Parathyroid adenoma (tissue), 2 donors: Measurements from ENCODE around the gene DLGAP1.

Experiments
- H2AFZ ChIP-seq: fragments of 300-600 bp; sonication (generic); one replicate; pipeline ENCODE4 v1.7.0; 2017; ENCODE audit warnings: antibody characterized with exemption, mild to moderate bottlenecking
- H3K27ac ChIP-seq: fragments of 300-600 bp; sonication (generic); one replicate; pipeline ENCODE4 v1.7.0; 2017
- H3K27me3 ChIP-seq: fragments of 300-600 bp; sonication (generic); one replicate; pipeline ENCODE4 v1.7.0; 2017; ENCODE audit warnings: low read length; ENCODE audit not compliant: control insufficient read depth, insufficient read depth
- H3K36me3 ChIP-seq: fragments of 300-600 bp; sonication (generic); one replicate; pipeline ENCODE4 v1.7.0; 2017; ENCODE audit warnings: low read length; ENCODE audit not compliant: control insufficient read depth, insufficient read depth
- H3K4me1 ChIP-seq: fragments of 300-600 bp; sonication (generic); one replicate; pipeline ENCODE4 v1.7.0; 2017; ENCODE audit warnings: control low read depth
- H3K4me2 ChIP-seq: fragments of 300-600 bp; sonication (generic); one replicate; pipeline ENCODE4 v1.7.0; 2017; ENCODE audit warnings: low read length
- H3K4me3 ChIP-seq: fragments of 300-600 bp; sonication (generic); one replicate; pipeline ENCODE4 v1.7.0; 2017; ENCODE audit warnings: low read depth, low read length
- H3K79me2 ChIP-seq: fragments of 300-600 bp; sonication (generic); one replicate; pipeline ENCODE4 v1.7.0; 2017; ENCODE audit warnings: control low read depth
- H3K9ac ChIP-seq: fragments of 300-600 bp; sonication (generic); one replicate; pipeline ENCODE4 v1.7.0; 2017; ENCODE audit warnings: mild to moderate bottlenecking
- H3K9me3 ChIP-seq: fragments of 300-600 bp; sonication (generic); one replicate; pipeline ENCODE4 v1.7.0; 2017; ENCODE audit warnings: low read length; ENCODE audit not compliant: control insufficient read depth
- TF ChIP-seq, protein P1 (sequence below): fragments of 300-600 bp; sonication (generic); IDR thresholded peaks from one replicate; pipeline ENCODE4 v1.7.0; 2017; ENCODE audit warnings: antibody characterized with exemption, mild to moderate bottlenecking
- donor health status: primary hyperparathyroidism.

The DLGAP1 gene

DNA sequence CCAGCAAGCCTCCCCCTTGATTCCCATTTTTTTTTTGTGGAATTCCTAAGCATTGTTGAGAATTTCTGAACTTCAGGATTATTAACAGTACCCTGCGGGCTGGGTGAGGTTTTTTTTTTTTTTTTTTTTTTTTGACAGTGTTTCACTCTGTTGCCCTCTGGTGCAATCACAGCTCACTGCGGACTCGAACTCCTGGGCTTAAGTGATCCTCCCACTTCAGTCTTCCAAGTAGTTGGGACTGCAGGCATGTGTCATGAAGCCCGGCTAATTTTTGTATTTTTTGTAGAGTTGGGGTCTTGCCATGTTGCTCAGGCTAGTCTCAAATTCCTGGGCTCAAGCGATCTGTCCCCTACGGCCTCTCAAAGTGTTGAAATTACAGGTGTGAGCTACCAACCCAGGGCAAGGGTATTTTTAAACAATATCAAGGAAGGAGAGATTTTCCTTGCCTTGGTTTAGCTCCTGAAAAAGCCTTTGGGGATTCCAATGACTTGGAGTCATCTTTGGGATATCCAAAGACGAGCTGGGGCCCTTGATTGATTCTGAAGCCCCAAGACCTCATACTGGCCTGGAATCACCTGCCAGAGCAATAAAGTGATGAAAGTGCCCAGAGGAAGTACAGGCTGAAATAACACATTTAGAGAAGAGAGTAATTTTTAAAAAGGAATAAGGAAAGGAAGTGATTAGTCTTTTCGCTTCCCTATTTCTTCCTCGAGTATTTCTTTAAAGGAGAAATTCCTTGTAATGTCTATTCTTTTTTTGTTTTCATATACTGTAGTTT lies 764.9 kb downstream of the DLGAP1 start:
- H3K4me3 ChIP-seq: no peak overlapping the region
- no peaks in the 10 kb centered on the region for H3K27me3 ChIP-seq
- H3K9me3 ChIP-seq: no peaks in the 10 kb centered on the region
- no peaks in the 10 kb centered on the region for H3K79me2 ChIP-seq
- no peak overlapping the region for H3K4me2 ChIP-seq
- H2AFZ ChIP-seq: no peak overlapping the region
- no peaks in the 10 kb centered on the region for H3K4me1 ChIP-seq
- H3K27ac ChIP-seq: no peak overlapping the region
- TF ChIP-seq, protein P1, sequence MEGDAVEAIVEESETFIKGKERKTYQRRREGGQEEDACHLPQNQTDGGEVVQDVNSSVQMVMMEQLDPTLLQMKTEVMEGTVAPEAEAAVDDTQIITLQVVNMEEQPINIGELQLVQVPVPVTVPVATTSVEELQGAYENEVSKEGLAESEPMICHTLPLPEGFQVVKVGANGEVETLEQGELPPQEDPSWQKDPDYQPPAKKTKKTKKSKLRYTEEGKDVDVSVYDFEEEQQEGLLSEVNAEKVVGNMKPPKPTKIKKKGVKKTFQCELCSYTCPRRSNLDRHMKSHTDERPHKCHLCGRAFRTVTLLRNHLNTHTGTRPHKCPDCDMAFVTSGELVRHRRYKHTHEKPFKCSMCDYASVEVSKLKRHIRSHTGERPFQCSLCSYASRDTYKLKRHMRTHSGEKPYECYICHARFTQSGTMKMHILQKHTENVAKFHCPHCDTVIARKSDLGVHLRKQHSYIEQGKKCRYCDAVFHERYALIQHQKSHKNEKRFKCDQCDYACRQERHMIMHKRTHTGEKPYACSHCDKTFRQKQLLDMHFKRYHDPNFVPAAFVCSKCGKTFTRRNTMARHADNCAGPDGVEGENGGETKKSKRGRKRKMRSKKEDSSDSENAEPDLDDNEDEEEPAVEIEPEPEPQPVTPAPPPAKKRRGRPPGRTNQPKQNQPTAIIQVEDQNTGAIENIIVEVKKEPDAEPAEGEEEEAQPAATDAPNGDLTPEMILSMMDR: no peak
- no peak overlapping the region for H3K9ac ChIP-seq
- H3K36me3 ChIP-seq: no peaks in the 10 kb centered on the region

DNA sequence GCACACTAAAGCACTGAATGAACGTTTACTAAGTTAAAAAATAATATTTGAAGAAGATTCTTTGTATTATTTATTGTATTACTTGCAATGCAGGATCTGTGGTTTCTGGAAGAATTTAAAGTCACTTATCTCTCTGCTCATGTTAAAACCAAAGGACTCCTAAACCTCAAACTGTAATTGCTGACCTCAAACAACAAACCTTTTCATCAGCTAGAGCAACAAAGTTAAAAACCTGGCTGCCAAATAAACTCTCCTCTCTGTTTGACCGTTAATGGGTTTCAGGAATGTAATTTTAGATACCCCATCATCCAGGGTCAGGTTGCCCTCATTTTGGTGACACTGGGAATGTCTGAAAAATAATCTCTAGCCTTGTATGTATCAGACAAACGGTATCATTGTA lies 766.0 kb downstream of the DLGAP1 start:
- Histone ChIP-seq H3K27ac (no peak overlapping the region), H3K36me3 (no peaks in the 10 kb centered on the region), H2AFZ (no peak overlapping the region), H3K27me3 (no peaks in the 10 kb centered on the region), H3K4me2 (no peak overlapping the region), H3K4me3 (no peak overlapping the region), H3K9ac (no peak overlapping the region), H3K9me3 (no peaks in the 10 kb centered on the region), H3K79me2 (no peaks in the 10 kb centered on the region), H3K4me1 (no peaks in the 10 kb centered on the region)
- TF ChIP-seq, protein P1: no peak

DNA sequence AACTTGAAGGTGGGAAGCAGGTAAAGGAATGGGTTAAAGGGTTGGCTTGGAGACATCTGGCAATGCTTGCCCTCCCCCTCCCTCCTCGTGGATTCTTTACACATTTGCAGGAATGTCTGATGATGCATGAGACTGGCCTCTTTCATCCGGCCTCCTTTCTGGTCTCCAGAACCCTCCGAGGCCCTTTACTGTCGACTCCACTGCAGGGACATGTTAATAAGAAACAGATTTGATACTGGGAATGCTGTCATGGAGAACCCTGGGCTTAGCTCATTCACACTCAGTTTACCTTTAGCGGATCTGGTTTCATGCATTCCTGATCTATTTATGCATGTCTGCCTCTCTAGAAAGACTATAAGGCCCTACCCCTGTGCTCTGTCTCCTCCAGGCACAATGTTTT lies 766.4 kb downstream of the DLGAP1 start:
- no peak overlapping the region for H3K4me2 ChIP-seq

DNA sequence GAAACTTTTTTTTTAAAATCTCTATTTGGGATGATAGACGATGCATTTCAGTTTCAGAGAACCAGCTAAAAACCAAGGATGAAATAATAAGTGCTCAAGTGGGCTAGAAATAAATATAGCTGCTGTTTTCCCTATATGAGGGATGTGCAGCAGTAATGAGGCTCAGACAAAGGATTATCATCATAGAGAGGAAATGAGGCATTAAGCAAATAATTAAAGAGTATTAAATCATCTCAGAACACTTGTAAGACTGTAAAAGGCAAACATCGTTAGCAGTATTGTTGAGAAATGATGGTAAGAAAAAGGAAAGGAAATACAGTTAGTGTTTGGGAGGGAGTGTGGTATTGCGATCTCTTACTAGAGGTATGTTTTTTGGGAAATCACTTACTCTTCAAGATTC lies 771.6 kb downstream of the DLGAP1 start:
- TF ChIP-seq, protein P1: no peak
- Histone ChIP-seq H3K27ac (no peak overlapping the region), H3K9me3 (no peaks in the 10 kb centered on the region), H3K9ac (no peak overlapping the region), H3K36me3 (no peaks in the 10 kb centered on the region), H3K4me3 (no peak overlapping the region), H2AFZ (no peak overlapping the region), H3K27me3 (no peaks in the 10 kb centered on the region), H3K79me2 (no peaks in the 10 kb centered on the region), H3K4me2 (no peak overlapping the region), H3K4me1 (no peaks in the 10 kb centered on the region)

More for the DNA sequence above, 766.4 kb downstream of the DLGAP1 start:
- H3K9me3 ChIP-seq: no peaks in the 10 kb centered on the region
- no peaks in the 10 kb centered on the region for H3K27me3 ChIP-seq
- H3K4me3 ChIP-seq: no peak overlapping the region
- no peak overlapping the region for H3K27ac ChIP-seq
- no peak overlapping the region for H3K9ac ChIP-seq
- H3K36me3 ChIP-seq: no peaks in the 10 kb centered on the region
- TF ChIP-seq, protein P1: no peak
- H3K4me1 ChIP-seq: no peaks in the 10 kb centered on the region
- H3K79me2 ChIP-seq: no peaks in the 10 kb centered on the region
- H2AFZ ChIP-seq: no peak overlapping the region

DNA sequence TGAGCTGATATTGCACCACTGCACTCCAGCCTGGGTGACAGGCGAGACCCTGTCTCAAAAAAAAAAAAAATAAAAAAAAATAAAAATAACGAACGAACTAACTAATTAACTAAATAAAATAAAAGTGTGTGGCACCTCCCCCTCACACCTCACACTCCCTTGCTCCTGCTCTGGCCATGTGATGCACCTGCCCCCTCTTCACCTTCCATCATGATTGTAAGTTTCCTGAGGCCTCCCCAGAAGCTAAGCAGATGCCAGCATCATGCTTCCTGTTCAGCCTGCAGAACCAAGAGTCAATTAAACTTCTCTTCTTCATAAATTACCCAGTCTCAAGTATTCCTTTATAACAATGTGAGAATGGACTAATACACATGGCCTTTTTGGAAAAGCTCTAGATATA lies 773.0 kb downstream of the DLGAP1 start:
- Histone ChIP-seq H3K9ac (no peak overlapping the region), H3K9me3 (no peaks in the 10 kb centered on the region), H3K79me2 (no peaks in the 10 kb centered on the region), H3K4me2 (no peak overlapping the region), H2AFZ (no peak overlapping the region), H3K27me3 (no peaks in the 10 kb centered on the region), H3K27ac (no peak overlapping the region), H3K4me1 (no peaks in the 10 kb centered on the region), H3K36me3 (no peaks in the 10 kb centered on the region), H3K4me3 (no peak overlapping the region)
- TF ChIP-seq, protein P1: no peak
